RWPE1 (cell line): Measurements from ENCODE around the gene LSM3.

ENCODE experiments used
- CTCF ChIA-PET: fragments of 350-600 bp; sonication (Branson Sonifier 250); formaldehyde crosslinking; extraction: SDS; loops from one replicate; lab custom pipeline; 2021; lab: Yijun Ruan, JAX
- POLR2A ChIA-PET: fragments of 400-600 bp; formaldehyde crosslinking; extraction: SDS; loops from one replicate; lab custom pipeline; 2020; ENCODE audit warnings: antibody characterized with exemption; ENCODE audit not compliant: low non-redundant PET; lab: Yijun Ruan, JAX
- DNase-seq: peaks from one replicate; pipeline ENCODE4 v3.0.0; 2012; ENCODE audit warnings: low spot score
- H3K27ac ChIP-seq: fragments of 450-650 bp; 2 replicates; pipeline ENCODE4 v1.5.1; 2017
- CTCF ChIP-seq: fragments of 450-650 bp; conservative IDR thresholded peaks from 2 replicates; pipeline ENCODE4 v1.5.1; 2017; ENCODE audit warnings: low read depth, mild to moderate bottlenecking

LSM3 gene

GRCh38 chr3:14150491-14151230, 28.0 kb upstream of the LSM3 start:
- no peak for DNase-seq
- no peak for TF ChIP-seq CTCF
- CTCF ChIA-PET, result no interaction called here

DNA sequence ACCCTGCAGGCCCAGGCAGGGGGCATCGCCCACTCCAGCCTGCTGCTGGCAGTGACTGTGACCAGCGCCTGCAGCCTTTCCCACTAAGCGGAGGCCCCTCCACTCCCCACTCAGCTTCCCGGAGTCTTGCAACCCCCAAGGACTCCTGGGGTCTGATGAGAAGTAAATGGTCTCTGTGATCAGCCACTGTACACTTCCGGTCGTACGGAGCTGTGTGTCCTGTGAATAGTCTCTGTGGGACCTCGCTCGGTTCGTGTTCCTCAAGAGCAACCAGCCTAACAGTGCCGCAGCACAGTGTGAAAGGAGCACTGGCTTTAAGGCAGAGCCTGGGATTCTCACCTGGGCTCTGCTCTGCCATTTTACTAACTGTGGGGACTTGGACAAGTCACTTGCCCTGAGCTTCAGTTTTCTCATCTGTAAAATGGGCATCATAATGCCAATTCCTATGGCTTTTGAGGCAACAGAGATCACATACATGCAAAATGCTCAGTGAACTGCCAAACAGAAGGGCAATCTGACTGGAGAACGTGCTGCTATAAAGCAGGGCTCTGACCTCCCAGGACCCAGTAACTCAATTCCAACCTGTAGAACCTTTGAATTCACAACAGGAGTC, 27.0 kb upstream of the LSM3 start:
- CTCF ChIA-PET, result no interaction called here
- POLR2A ChIA-PET, result no interaction called here
- peak overlapping the region; percentile 56 for H3K27ac ChIP-seq
- DNase-seq, result no peak
- TF ChIP-seq CTCF, result no peak

More at GRCh38 chr3:14150491-14151230, 28.0 kb upstream of the LSM3 start:
- POLR2A ChIA-PET, result no interaction called here
- peak overlapping the region; percentile 56 for H3K27ac ChIP-seq

DNA sequence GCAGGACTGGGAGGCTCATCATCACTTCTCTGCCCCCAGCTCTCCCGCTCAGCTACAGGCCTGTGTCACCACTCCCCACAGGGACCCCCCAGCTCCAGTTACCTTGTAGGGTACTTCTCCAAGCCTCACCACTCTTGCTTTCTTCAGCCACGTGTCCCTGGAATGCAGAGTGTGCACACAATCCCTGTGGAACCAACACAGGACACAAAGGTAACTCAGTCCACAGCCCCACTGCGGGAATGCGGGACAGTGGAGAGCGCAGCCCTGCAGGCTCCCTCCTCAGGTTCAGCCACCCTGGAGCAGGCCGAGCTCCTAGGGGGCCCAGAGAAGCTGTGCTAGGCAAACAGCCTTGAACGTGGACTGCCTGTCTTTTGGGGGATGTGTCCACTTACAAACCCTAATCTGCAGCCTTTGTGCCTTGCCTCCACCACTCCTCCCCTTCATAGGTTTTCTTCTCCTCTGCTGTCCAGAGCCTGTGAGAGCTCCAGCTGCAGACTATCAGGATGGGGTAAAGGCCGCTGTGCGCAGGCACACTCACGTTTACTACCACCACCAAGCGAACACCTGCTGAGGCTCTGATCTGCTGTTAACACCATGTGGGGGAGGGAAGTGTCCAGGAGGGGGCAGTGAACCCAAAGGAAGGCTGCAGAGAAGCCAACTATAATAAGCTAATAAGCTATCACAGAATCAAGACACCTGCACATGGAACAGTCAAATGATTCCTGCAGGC, 26.2 kb upstream of the LSM3 start:
- CTCF ChIA-PET, result interaction anchor here (0.6 kb wide), 2 partner anchors 55 to 1142 kb away, joined by 3 to 4 read pairs; no protein-coding TSS in a partner anchor
- DNase-seq, result no peak
- H3K27ac ChIP-seq, result peak overlapping the region; percentile 35
- TF ChIP-seq CTCF, result no peak; the same call in 1 of the 2 replicates
- POLR2A ChIA-PET, result no interaction called here

DNA sequence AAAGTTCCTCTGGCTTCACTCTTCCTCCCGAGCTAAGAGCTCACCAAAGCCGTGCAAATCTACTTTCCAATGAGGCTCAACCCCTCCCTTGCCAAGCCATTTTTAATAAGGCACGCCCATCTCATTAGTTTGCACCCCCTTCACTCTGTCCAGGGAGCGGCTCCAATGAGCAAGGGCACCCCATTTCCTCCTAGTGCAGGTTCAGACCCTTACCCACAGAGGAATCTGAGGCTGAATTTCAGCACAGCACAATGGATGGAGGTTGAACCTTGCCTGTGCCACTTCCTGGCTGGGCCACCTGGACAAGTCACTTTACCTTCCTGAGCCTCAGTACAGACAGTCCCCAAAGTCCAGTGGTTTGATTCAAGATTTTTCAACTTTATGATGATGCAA, 25.7 kb upstream of the LSM3 start:
- H3K27ac ChIP-seq, result peak overlapping the region; percentile 35; the same call in 1 of the 2 replicates
- ChIA-PET POLR2A (no interaction called here), CTCF (interaction anchor here (0.6 kb wide), 2 partner anchors 54 to 1142 kb away, joined by 3 to 4 read pairs; no protein-coding TSS in a partner anchor)
- DNase-seq, result no peak
- TF ChIP-seq CTCF, result no peak

DNA sequence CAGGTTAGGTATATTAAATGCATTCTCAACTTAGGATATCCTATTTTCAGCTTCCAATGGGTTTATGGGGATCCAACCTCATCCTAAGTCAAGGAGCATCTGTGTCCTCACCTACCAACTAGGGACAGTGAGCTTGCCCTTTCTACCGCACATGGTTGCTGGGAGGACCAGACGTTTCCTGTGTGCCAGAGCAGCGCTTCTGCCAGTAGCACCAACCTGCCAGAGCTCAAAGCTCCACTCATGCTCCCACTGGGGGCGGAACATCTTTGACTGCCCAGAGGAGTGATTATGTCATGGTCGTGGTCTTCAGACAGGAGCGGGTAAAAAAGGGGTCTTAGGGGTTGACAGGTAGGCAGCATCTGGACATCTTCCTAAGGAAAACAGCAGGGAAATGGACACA, 25.0 kb upstream of the LSM3 start:
- DNase-seq, result no peak
- no peak overlapping the region for H3K27ac ChIP-seq
- ChIA-PET POLR2A (no interaction called here), CTCF (no interaction called here)
- TF ChIP-seq CTCF, result no peak

- CTCF ChIA-PET, result no interaction called here
- DNase-seq, result no peak
- no peak overlapping the region for H3K27ac ChIP-seq
- POLR2A ChIA-PET, result no interaction called here
- no peak for TF ChIP-seq CTCF
These were observed 24.3 kb upstream of the LSM3 start for GRCh38 chr3:14154276-14154675.
